Activated CD8-positive, alpha-beta T cell treated with anti-CD3 and anti-CD28 coated beads, Interleukin-2, amount 10 ng/mL, durations not matched to agents 7 days and 5 days (primary cell): ENCODE data around the gene PLEKHG2. TPM values are rescaled to one million over a fixed set of nuclear protein-coding genes. Genes with fewer than 3 reads are reported as not detected.

Source experiments
- ATAC-seq: fragments of 150-1000 bp; cut with Tn5 transposase; one replicate; pipeline ENCODE4 v1.10.0; 2021; ENCODE audit warnings: moderate library complexity
- CTCF ChIA-PET: fragments of 350-600 bp; sonication (Branson Sonifier 250); formaldehyde crosslinking; loops from one replicate; lab custom pipeline; 2021; ENCODE audit warnings: antibody characterized with exemption; lab: Charles Lee
- POLR2A ChIA-PET: fragments of 350-600 bp; sonication (Branson Sonifier 250); formaldehyde crosslinking; loops from one replicate; lab custom pipeline; 2021; ENCODE audit warnings: antibody characterized with exemption; lab: Charles Lee
- DNase-seq: peaks from one replicate; pipeline ENCODE4 v3.0.0-alpha.2; 2020
- H3K27ac Mint-ChIP-seq: one replicate; pipeline ENCODE4 v1.8.0; 2021; ENCODE audit warnings: mild to moderate bottlenecking, mixed read lengths
- H3K27me3 Mint-ChIP-seq: one replicate; pipeline ENCODE4 v1.8.0; 2021; ENCODE audit warnings: low read depth, mixed read lengths
- H3K36me3 Mint-ChIP-seq: one replicate; pipeline ENCODE4 v1.8.0; 2021; ENCODE audit warnings: low read depth, mixed read lengths
- H3K4me1 Mint-ChIP-seq: one replicate; pipeline ENCODE4 v1.8.0; 2021; ENCODE audit warnings: low read depth, mixed read lengths
- H3K4me3 Mint-ChIP-seq: one replicate; pipeline ENCODE4 v1.8.0; 2021; ENCODE audit warnings: mild to moderate bottlenecking, mixed read lengths
- H3K9me3 Mint-ChIP-seq: one replicate; pipeline ENCODE4 v1.8.0; 2022; ENCODE audit warnings: mixed read lengths; ENCODE audit not compliant: insufficient read depth
- total RNA-seq, 2 experiments: library from RNA; stranded (reverse); gene quantifications; one replicate each; pipeline ENCODE4 v1.2.3, GENCODE V29; 2021

The PLEKHG2 gene
- total RNA-seq, 2 experiments from 2014 or later = 64.4 to 68.5 TPM

DNA sequence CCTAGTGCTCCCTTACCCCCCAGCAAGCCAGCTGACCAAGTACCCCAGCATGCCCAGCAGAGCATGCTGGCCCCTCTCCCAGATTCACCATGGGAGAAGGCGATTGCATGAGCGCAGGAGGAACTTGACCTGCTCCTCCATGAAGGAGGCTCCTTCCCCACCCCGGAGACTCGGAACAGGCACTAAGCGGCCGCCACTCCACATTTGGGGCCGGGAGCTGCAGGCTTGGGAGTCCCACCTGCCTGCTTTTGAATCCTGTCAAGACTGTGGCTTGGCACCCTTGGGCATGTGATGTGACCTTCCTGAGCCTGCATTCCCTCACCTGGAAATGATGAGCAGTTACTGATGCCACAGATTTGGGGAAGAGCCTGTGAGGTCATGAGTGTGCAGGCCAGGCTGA is 55.5 kb downstream of the PLEKHG2 start:
- Mint-ChIP-seq H3K27ac (no peak overlapping the region), H3K9me3 (no peaks in the 10 kb centered on the region), H3K36me3 (peaks cover 81% of the 10 kb centered on the region), H3K27me3 (no peaks in the 10 kb centered on the region), H3K4me1 (peaks cover 16% of the 10 kb centered on the region), H3K4me3 (no peak overlapping the region)
- DNase-seq = no peak
- POLR2A ChIA-PET = no interaction called here
- ATAC-seq = no peak
- CTCF ChIA-PET = no interaction called here

DNA sequence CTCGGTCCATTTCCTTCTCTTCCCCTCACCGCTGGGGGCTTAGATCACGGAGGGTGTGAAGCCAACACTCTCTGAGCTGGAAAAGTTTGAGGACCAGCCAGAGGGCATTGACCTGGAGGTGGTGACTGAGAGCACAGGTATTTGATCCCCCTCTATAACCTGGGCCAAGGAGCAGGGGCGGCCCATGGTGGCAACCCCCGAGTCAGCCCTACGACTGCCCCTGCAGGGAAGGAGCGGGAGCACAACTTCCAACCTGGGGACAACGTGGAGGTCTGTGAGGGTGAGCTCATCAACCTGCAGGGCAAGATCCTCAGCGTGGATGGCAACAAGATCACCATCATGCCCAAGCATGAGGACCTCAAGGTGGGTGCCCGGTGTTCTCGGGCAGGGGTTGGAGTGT is 56.6 kb downstream of the PLEKHG2 start:
- Mint-ChIP-seq H3K36me3 (peaks cover 78% of the 10 kb centered on the region), H3K4me1 (peaks cover 16% of the 10 kb centered on the region), H3K27ac (no peak overlapping the region), H3K27me3 (no peaks in the 10 kb centered on the region), H3K4me3 (no peak overlapping the region), H3K9me3 (no peaks in the 10 kb centered on the region)
- ATAC-seq (no peak), DNase-seq (no peak)
- CTCF ChIA-PET = interaction anchor here (1.1 kb wide), 1 partner anchor 65 kb away, joined by 3 read pairs; no protein-coding TSS in a partner anchor
- POLR2A ChIA-PET = interaction anchor here (1.7 kb wide), 1 partner anchor 12 kb away, joined by 4 read pairs; the partner anchor contains the start of gene TIMM50

DNA sequence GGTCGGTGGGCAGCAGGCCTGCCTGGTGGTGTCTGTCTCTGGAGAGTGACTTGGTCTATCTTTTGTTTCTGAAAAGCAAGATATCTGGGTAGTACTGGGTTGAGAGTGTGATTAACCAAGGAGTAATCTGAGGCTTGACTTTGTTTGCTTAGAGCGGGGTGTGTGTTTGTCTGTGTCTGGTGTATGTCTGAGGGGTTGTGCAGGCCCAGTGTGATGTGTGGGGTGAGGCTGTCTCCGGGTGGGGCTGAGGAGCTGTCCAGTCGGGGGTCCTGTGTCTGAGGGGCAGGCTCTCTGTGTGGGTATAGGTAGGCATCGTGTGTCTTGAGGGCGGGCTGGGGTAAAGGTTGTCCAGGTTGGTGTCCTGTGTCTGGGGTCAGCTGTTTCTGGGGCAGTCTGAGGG is 57.1 kb downstream of the PLEKHG2 start:
- Mint-ChIP-seq H3K4me3 (no peak overlapping the region), H3K27me3 (no peaks in the 10 kb centered on the region), H3K36me3 (peaks cover 82% of the 10 kb centered on the region), H3K4me1 (peaks cover 16% of the 10 kb centered on the region), H3K9me3 (no peaks in the 10 kb centered on the region), H3K27ac (peak overlapping the region; percentile 46)
- POLR2A ChIA-PET = interaction anchor here (1.7 kb wide), 1 partner anchor 11 kb away, joined by 4 read pairs; the partner anchor contains the start of gene TIMM50
- ATAC-seq (no peak), DNase-seq (no peak)
- CTCF ChIA-PET = no interaction called here

DNA sequence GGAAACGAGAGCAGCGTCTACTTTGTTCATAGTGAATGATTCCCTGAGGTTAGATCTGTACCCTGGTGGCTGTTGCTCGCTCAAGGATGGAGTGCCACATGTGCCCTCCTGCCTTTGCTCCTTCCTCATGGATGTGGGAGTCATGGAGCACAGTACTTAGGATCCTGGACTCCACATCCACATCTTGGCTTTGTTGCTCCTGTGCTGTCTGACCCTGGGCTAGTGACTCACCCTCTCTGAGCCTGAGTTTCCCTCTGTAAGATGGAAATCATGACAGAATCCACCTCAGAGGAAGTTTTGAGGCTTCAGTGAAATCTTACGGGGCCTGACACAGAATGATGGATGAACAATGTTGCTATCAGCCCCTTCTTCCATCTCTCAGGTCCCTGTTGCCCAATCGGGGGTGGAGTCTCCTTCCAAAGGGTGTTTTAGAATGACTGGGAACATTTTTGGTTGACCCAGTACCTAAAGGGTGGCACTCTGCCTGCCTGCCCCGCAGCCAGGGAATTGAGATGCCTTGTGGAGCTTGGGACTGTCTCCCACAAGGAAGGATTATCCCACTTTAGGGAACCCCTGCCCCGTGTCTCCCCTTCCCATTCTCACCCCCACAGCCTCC is 58.4 kb downstream of the PLEKHG2 start:
- POLR2A ChIA-PET = interaction anchor here (1.4 kb wide), 1 partner anchor 35 kb away, joined by 5 read pairs; the partner anchor contains the start of gene RPS16
- Mint-ChIP-seq H3K4me3 (no peak overlapping the region), H3K9me3 (no peaks in the 10 kb centered on the region), H3K4me1 (peaks cover 16% of the 10 kb centered on the region), H3K27me3 (no peaks in the 10 kb centered on the region), H3K36me3 (peaks cover 80% of the 10 kb centered on the region), H3K27ac (no peak overlapping the region)
- DNase-seq (no peak), ATAC-seq (no peak)
- CTCF ChIA-PET = no interaction called here

DNA sequence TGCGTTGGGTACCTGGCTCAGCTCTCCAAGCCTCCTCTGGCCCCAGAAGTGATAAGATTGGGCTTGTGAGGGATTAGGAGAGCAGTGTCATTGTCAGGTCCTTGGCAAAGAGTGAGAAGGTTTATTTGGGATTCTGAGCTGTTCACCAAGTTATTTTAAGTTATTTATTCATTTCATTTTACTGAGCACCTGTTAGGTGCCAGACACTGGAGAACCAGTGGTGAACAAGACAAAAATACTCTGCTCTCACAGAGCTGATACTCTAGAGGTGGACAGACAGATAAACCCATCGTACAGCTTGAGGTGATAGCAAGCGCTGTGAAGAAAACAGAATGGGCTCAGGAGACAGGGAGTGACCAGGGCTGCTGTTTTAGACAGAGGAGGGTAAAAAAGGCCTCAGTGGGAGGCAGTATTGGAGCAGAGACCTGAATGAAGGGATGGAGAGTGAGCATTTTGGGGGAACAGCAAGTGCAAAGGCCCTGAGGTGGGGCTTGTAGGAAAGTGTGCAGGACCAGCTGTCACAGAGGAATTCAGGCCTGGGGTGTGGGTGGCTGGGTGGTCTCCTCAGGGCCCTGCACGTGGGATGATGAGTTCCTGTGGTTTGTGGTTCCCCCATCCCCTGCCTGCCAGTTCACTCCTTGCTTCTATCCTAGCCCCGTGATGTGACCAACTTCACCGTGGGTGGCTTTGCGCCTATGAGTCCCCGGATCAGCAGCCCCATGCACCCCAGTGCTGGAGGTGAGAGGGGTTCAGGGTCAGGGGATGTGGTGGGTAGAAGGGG is 59.5 kb downstream of the PLEKHG2 start:
- DNase-seq = no peak
- H3K9me3 Mint-ChIP-seq = no peaks in the 10 kb centered on the region
- H3K4me1 Mint-ChIP-seq = peaks cover 16% of the 10 kb centered on the region
- H3K4me3 Mint-ChIP-seq = no peak overlapping the region
- no peaks in the 10 kb centered on the region for H3K27me3 Mint-ChIP-seq
- ChIA-PET CTCF (no interaction called here), POLR2A (interaction anchor here (1.4 kb wide), 1 partner anchor 36 kb away, joined by 5 read pairs; the partner anchor contains the start of gene RPS16)
- ATAC-seq = no peak
- peak overlapping the region; percentile 56 for H3K27ac Mint-ChIP-seq
- H3K36me3 Mint-ChIP-seq = peaks cover 79% of the 10 kb centered on the region

DNA sequence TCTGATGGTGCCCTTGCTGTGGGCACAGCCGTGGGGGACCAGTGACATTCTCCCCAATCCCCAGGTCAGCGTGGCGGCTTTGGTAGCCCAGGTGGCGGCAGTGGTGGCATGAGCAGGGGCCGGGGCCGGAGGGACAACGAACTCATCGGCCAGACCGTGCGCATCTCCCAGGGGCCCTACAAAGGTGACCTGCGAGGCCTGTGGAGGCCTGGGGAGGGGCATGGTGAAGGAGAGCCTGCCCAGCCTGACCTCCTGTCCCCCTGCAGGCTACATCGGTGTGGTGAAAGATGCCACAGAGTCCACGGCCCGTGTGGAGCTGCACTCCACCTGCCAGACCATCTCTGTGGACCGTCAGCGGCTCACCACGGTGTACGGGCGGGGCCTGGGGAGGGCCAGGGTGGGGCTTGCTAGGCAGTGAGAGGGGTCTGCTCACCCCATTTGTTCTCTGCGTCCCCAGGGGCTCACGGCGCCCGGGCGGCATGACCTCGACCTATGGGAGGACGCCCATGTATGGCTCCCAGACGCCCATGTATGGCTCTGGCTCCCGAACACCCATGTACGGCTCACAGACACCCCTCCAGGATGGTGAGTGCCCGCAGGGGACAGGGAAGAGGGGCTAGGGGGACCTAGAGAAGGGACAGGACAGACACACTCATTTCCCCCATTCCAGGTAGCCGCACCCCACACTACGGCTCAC is 60.4 kb downstream of the PLEKHG2 start:
- ChIA-PET CTCF (interaction anchor here (2.0 to 4.1 kb wide), 3 partner anchors 9 to 61 kb away, joined by 6 to 29 read pairs (median 6); partner anchors contain the start of gene EID2B), POLR2A (no interaction called here)
- Mint-ChIP-seq H3K27me3 (no peaks in the 10 kb centered on the region), H3K9me3 (no peaks in the 10 kb centered on the region), H3K4me3 (no peak overlapping the region), H3K36me3 (peaks cover 76% of the 10 kb centered on the region), H3K4me1 (peaks cover 16% of the 10 kb centered on the region), H3K27ac (no peak overlapping the region)
- DNase-seq (no peak), ATAC-seq (no peak)

DNA sequence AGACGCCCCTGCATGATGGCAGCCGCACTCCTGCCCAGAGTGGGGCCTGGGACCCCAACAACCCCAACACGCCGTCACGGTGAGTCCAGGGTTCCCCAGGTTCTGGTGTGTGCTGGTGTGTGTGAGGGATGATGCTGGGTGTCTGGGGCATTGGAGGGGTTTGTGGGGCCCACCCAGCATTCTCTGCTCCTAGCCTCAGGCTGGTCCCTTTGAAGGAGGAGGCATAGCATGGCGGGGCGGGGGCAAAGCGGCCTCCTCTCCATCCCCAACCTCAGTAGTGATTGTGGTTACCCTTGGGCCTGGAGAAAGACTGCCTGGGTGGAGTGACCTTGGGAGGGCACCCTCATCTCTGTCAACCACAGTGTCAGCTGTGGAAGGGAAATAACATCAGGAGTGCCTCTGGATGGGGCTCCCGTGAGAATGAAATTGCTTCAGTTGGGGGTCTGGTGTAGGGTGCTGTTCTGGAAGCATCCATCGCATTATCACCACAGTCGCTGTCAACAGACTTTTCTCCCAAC is 61.0 kb downstream of the PLEKHG2 start:
- Mint-ChIP-seq H3K27me3 (no peaks in the 10 kb centered on the region), H3K27ac (no peak overlapping the region), H3K4me3 (no peak overlapping the region), H3K4me1 (peaks cover 16% of the 10 kb centered on the region), H3K36me3 (peaks cover 71% of the 10 kb centered on the region), H3K9me3 (no peaks in the 10 kb centered on the region)
- ChIA-PET POLR2A (interaction anchor here (1.7 kb wide), 1 partner anchor 28 kb away, joined by 6 read pairs; the partner anchor contains the start of gene SUPT5H), CTCF (interaction anchor here (0.9 to 4.1 kb wide), 18 partner anchors 10 to 382 kb away, joined by 3 to 29 read pairs (median 5); partner anchors contain the start of genes DLL3, EID2B and SUPT5H)
- no peak for ATAC-seq
- DNase-seq = no peak

DNA sequence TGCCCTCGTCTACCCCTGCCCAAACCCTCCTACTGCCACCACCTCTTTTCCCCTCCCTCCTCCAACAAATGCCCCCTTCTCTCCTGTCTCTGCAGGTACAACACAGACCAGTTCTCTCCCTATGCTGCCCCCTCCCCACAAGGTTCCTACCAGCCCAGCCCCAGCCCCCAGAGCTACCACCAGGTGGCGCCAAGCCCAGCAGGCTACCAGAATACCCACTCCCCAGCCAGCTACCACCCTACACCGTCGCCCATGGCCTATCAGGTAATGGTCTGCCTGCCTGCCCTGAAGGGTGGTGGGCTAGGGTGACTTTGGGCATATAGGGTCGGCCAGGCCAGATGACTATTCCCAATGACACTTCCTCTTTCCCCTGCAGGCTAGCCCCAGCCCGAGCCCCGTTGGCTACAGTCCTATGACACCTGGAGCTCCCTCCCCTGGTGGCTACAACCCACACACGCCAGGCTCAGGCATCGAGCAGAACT is 61.7 kb downstream of the PLEKHG2 start:
- Mint-ChIP-seq H3K4me1 (peaks cover 16% of the 10 kb centered on the region), H3K9me3 (no peaks in the 10 kb centered on the region), H3K27me3 (no peaks in the 10 kb centered on the region), H3K36me3 (peaks cover 65% of the 10 kb centered on the region), H3K27ac (peak overlapping the region; percentile 49), H3K4me3 (no peak overlapping the region)
- POLR2A ChIA-PET = interaction anchor here (0.6 to 1.7 kb wide), 2 partner anchors 29 to 188 kb away, joined by 5 to 6 read pairs; partner anchors contain the start of gene SUPT5H
- DNase-seq (peak; percentile 72), ATAC-seq (peak; percentile 67)
- CTCF ChIA-PET = interaction anchor here (0.7 to 4.1 kb wide), 29 partner anchors 8 to 381 kb away, joined by 3 to 29 read pairs (median 4); partner anchors contain the start of genes DLL3, EID2B, RPS16 and SUPT5H

DNA sequence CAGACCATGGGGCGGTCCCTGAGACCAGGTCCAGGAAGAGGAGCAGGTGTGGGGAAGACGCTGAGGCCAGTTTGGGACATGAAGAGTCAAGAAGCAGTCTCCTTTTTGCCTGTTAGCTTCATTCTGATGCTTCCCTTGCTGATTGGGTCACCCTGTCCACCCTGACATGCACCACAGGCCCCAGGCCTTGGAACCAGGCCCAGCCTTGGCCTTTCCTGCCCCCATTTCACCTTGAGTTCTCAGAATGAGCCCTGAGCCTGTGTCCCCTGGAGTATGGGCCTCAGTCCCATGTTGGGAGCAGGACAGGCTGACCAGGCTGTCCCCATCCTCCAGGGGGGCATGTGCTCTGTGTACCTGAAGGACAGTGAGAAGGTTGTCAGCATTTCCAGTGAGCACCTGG is 63.3 kb downstream of the PLEKHG2 start:
- DNase-seq (no peak), ATAC-seq (no peak)
- no peaks in the 10 kb centered on the region for H3K27me3 Mint-ChIP-seq
- no peak overlapping the region for H3K27ac Mint-ChIP-seq
- no peak overlapping the region for H3K4me3 Mint-ChIP-seq
- H3K9me3 Mint-ChIP-seq = no peaks in the 10 kb centered on the region
- H3K4me1 Mint-ChIP-seq = peaks cover 28% of the 10 kb centered on the region
- POLR2A ChIA-PET = interaction anchor here (0.8 to 1.0 kb wide), 2 partner anchors 23 to 84 kb away, joined by 3 read pairs; partner anchors contain the start of genes DLL3 and MED29
- peaks cover 50% of the 10 kb centered on the region for H3K36me3 Mint-ChIP-seq
- CTCF ChIA-PET = interaction anchor here (1.4 to 4.1 kb wide), 3 partner anchors 20 to 58 kb away, joined by 3 to 29 read pairs (median 7); partner anchors contain the start of gene EID2B
